Measurements from ENCODE around the gene ZDHHC19. TPM values are rescaled to one million over a fixed set of nuclear protein-coding genes. Genes with fewer than 3 reads are reported as not detected.
"Not testable (repeated sequence)": the region's sequence is repeated elsewhere in the genome, so short reads cannot be mapped to it uniquely, and the experiment has no call there.

Gene ZDHHC19
- polyA plus RNA-seq, 1 experiment, result not detected

DNA sequence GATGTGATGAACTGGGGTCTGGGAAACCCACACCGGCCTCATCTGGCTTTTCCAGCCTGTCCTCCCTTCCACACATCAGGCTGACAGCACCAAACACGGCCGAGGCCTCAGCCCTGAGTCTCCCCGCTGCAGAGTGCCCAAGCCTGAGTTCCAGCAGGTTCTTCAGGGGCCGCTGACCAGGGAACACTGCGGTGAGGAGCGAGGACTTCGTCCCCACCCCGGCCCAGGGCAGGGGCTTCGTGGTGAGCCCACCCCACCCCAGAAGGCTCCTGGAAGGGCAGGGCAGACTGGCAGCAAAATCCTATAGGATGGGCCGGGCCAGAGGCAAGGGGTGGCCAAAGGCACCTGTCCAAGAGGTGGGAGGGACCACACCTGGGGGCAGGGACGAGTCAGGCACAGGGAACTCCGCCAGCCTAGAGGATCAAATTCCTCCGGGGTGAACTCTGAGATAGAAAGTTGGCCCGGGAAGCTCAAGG lies 4.9 kb upstream of the ZDHHC19 start, which contains the start of gene SLC51A:
Gene SLC51A, plus strand, starts transcription at position 446 of the 476 bp plus-strand sequence. CDS start 179 bp downstream, outside the sequence.
- Histone ChIP-seq H3K27ac (ENCODE audit: low read depth, low read length) (no peak within 1 kb of the TSS), H3K4me3 (ENCODE audit: low read depth, low read length) (no peak within 1 kb of the TSS), H3K27me3 (ENCODE audit: control insufficient read depth, insufficient read depth, low read length) (peaks cover 15% of the 10 kb centered on the region), H3K9me3 (ENCODE audit: control insufficient read depth, insufficient read depth, low read length) (no peaks in the 10 kb centered on the region; the same call in 1 of the 2 replicates)
- DNase-seq (ENCODE audit: low read depth, low spot score), result no peak
- no peak for TF ChIP-seq CTCF (IDR thresholded peaks at IDR 0.05; ENCODE audit: low read depth, low read length)
- POLR2A ChIA-PET, result no interaction called here
- CTCF ChIA-PET, result no interaction called here

- ChIA-PET CTCF (interaction anchor here (0.9 kb wide), 1 partner anchor 142 kb away, joined by 3 read pairs; no protein-coding TSS in a partner anchor), POLR2A (no interaction called here)
- no peaks in the 10 kb centered on the region; the same call in 1 of the 2 replicates for H3K9me3 ChIP-seq (ENCODE audit: control insufficient read depth, insufficient read depth, low read length)
- TF ChIP-seq CTCF (IDR thresholded peaks at IDR 0.05; ENCODE audit: low read depth, low read length), result no peak
- no peak overlapping the region for H3K27ac ChIP-seq (ENCODE audit: low read depth, low read length)
- H3K4me3 ChIP-seq (ENCODE audit: low read depth, low read length), result no peak overlapping the region
- DNase-seq (ENCODE audit: low read depth, low spot score), result no peak
- H3K27me3 ChIP-seq (ENCODE audit: control insufficient read depth, insufficient read depth, low read length), result peaks cover 15% of the 10 kb centered on the region
These were observed 4.4 kb upstream of the ZDHHC19 start for GRCh38 chr3:196215493-196216020.

- ChIA-PET CTCF (interaction anchor here (0.9 kb wide), 1 partner anchor 142 kb away, joined by 3 read pairs; no protein-coding TSS in a partner anchor), POLR2A (no interaction called here)
- Histone ChIP-seq H3K27me3 (ENCODE audit: control insufficient read depth, insufficient read depth, low read length) (peaks cover 17% of the 10 kb centered on the region), H3K27ac (ENCODE audit: low read depth, low read length) (no peak overlapping the region), H3K4me3 (ENCODE audit: low read depth, low read length) (no peak overlapping the region), H3K9me3 (ENCODE audit: control insufficient read depth, insufficient read depth, low read length) (no peaks in the 10 kb centered on the region; the same call in 1 of the 2 replicates)
- no peak for DNase-seq (ENCODE audit: low read depth, low spot score)
- TF ChIP-seq CTCF (IDR thresholded peaks at IDR 0.05; ENCODE audit: low read depth, low read length), result no peak
These were observed 3.7 kb upstream of the ZDHHC19 start for GRCh38 chr3:196214783-196215441.

GRCh38 chr3:196209944-196210672 lies 1.1 kb downstream of the ZDHHC19 start:
- CTCF ChIA-PET; H3K27ac ChIP-seq (ENCODE audit: low read depth, low read length); POLR2A ChIA-PET; H3K9me3 ChIP-seq (ENCODE audit: control insufficient read depth, insufficient read depth, low read length); DNase-seq (ENCODE audit: low read depth, low spot score); H3K4me3 ChIP-seq (ENCODE audit: low read depth, low read length): not testable (repeated sequence)
- peaks cover 10% of the 10 kb centered on the region for H3K27me3 ChIP-seq (ENCODE audit: control insufficient read depth, insufficient read depth, low read length)

DNA sequence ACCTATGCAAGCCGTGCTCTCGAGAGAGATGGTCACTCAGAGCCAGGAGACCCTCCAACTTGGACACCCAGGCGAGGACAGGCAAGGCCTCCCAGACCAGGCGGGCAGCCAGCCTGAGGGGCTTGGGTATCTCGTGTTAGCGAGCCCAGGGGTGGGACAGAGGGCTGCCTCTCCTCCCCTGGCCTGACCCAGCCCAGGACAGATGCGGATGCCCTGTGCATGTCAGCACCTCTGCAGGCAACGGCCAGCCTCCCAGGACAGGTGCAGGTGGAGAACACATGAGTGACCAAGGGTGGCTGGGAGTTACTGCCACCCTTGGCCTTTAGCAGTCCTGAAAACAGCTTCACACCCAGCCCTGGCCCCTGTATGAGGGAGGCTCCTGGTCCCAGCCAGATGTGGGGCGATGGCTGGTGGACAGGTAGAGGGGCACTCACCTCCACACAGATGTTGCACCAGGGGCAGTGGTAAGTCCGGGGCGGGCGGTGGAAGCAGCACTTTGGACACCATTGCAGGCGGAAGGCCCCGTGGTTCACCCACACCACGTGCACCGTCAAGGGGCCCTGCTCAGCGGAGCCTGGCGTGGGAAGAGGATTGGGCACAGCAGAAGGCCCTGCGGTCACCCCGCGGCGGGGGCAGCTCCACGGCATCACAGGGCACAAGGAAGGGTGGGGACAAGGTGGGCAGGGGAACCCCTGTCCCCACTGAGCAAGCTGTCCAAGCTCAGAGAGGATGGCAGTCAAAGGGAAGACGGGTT lies 2.1 kb downstream of the ZDHHC19 start:
- CTCF ChIA-PET, result no interaction called here

More for the DNA sequence above, 2.1 kb downstream of the ZDHHC19 start:
- no peak for TF ChIP-seq CTCF (IDR thresholded peaks at IDR 0.05; ENCODE audit: low read depth, low read length)
- no peak overlapping the region for H3K4me3 ChIP-seq (ENCODE audit: low read depth, low read length)
- no peak for DNase-seq (ENCODE audit: low read depth, low spot score)
- peaks cover 13% of the 10 kb centered on the region for H3K27me3 ChIP-seq (ENCODE audit: control insufficient read depth, insufficient read depth, low read length)
- H3K27ac ChIP-seq (ENCODE audit: low read depth, low read length), result no peak overlapping the region
- POLR2A ChIA-PET, result no interaction called here
- peaks cover 9% of the 10 kb centered on the region; the same call in 1 of the 2 replicates for H3K9me3 ChIP-seq (ENCODE audit: control insufficient read depth, insufficient read depth, low read length)
